NCI-H2196 treated with DMSO at 0.1 percent for 48 hours (cell line): ENCODE results near the gene INCENP.
"Not testable (repeated sequence)": the region's sequence is repeated elsewhere in the genome, so short reads cannot be mapped to it uniquely, and the experiment has no call there.

Source experiments
- DNase-seq: peaks from one replicate; lab custom pipeline; 2025; ENCODE audit not compliant: unreplicated experiment; lab: John Stamatoyannopoulos, UW

The INCENP gene

GRCh38 chr11:62169448-62169847, 45.6 kb downstream of the INCENP start:
- DNase-seq = no peak

GRCh38 chr11:62169935-62170334, 46.1 kb downstream of the INCENP start:
- no peak for DNase-seq

GRCh38 chr11:62171261-62171723, 47.5 kb downstream of the INCENP start:
- DNase-seq = peak; percentile 66

GRCh38 chr11:62172294-62172693, 48.5 kb downstream of the INCENP start:
- DNase-seq = no peak

- no peak for DNase-seq
Observed at GRCh38 chr11:62176766-62177165, 53.0 kb downstream of the INCENP start.

- DNase-seq = no peak
Observed at GRCh38 chr11:62179995-62180394, 56.2 kb downstream of the INCENP start.

- DNase-seq = no peak
Observed at GRCh38 chr11:62181097-62181496, 57.3 kb downstream of the INCENP start.

- DNase-seq = no peak
Observed at GRCh38 chr11:62182147-62182891, 58.5 kb downstream of the INCENP start.

GRCh38 chr11:62186195-62186594, 62.4 kb downstream of the INCENP start:
- peak; percentile 10 for DNase-seq

GRCh38 chr11:62190011-62190410, 66.2 kb downstream of the INCENP start, which contains the start of gene SCGB1D1:
SCGB1D1 (plus strand) TSS chr11:62190216; CDS start chr11:62190285, 69 bp downstream.
- DNase-seq = no peak

- DNase-seq = no peak
Observed at GRCh38 chr11:62193952-62194351, 70.1 kb downstream of the INCENP start.

- DNase-seq = not testable (repeated sequence)
Observed at GRCh38 chr11:62195010-62195409, 71.2 kb downstream of the INCENP start.

- no peak for DNase-seq
Observed at GRCh38 chr11:62195945-62196344, 72.1 kb downstream of the INCENP start.

GRCh38 chr11:62197400-62197799, 73.6 kb downstream of the INCENP start:
- DNase-seq = not testable (repeated sequence)

- no peak for DNase-seq
Observed at GRCh38 chr11:62201376-62201775, 77.6 kb downstream of the INCENP start.
